GM18517 (cell line): ENCODE data around the gene SYNGAP1.
"Not testable (repeated sequence)": the region's sequence is repeated elsewhere in the genome, so short reads cannot be mapped to it uniquely, and the experiment has no call there.

Experiments
- ATAC-seq: cut with Tn5 transposase; IDR thresholded peaks from one replicate; pipeline ENCODE4 v1.9.1; 2021; ENCODE audit warnings: mild to moderate bottlenecking, moderate library complexity; ENCODE audit not compliant: unreplicated experiment

SYNGAP1 gene

GRCh38 chr6:33419580-33420490, at the start of gene SYNGAP1:
TSS of gene SYNGAP1 (plus strand) at chr6:33420065. CDS start at chr6:33420265, 200 bp downstream.
- no peak for ATAC-seq

- not testable (repeated sequence) for ATAC-seq
These were observed 48.0 kb upstream of the SYNGAP1 start for GRCh38 chr6:33371901-33372300.

GRCh38 chr6:33372526-33373123, 47.2 kb upstream of the SYNGAP1 start:
- ATAC-seq: no peak

- no peak for ATAC-seq
These were observed 45.6 kb upstream of the SYNGAP1 start for GRCh38 chr6:33373960-33374910.

- no peak for ATAC-seq
These were observed 44.7 kb upstream of the SYNGAP1 start for GRCh38 chr6:33375143-33375671.

- no peak for ATAC-seq
These were observed 42.7 kb upstream of the SYNGAP1 start for GRCh38 chr6:33377171-33377570.

- ATAC-seq: not testable (repeated sequence)
These were observed 40.7 kb upstream of the SYNGAP1 start for GRCh38 chr6:33379184-33379583.

- ATAC-seq: no peak
These were observed 39.4 kb upstream of the SYNGAP1 start for GRCh38 chr6:33380272-33380981.

GRCh38 chr6:33383427-33384185, 36.3 kb upstream of the SYNGAP1 start:
- ATAC-seq: no peak

GRCh38 chr6:33384581-33385020, 35.3 kb upstream of the SYNGAP1 start:
- no peak for ATAC-seq

GRCh38 chr6:33390173-33390572, 29.7 kb upstream of the SYNGAP1 start:
- no peak for ATAC-seq

GRCh38 chr6:33390767-33391277, 29.0 kb upstream of the SYNGAP1 start:
- peak; percentile 1 for ATAC-seq

GRCh38 chr6:33391278-33391921, 28.5 kb upstream of the SYNGAP1 start, which contains the start of gene KIFC1:
TSS of gene KIFC1 (plus strand) at chr6:33391823. CDS start at chr6:33391986, 163 bp downstream.
- ATAC-seq: peak; percentile 81

- ATAC-seq: peak; percentile 11
These were observed 27.8 kb upstream of the SYNGAP1 start for GRCh38 chr6:33391922-33392594.

GRCh38 chr6:33392595-33392948, 27.3 kb upstream of the SYNGAP1 start:
- no peak for ATAC-seq

- no peak for ATAC-seq
These were observed 26.9 kb upstream of the SYNGAP1 start for GRCh38 chr6:33392979-33393378.

- no peak for ATAC-seq
These were observed 22.3 kb upstream of the SYNGAP1 start for GRCh38 chr6:33397541-33397940.

- ATAC-seq: not testable (repeated sequence)
These were observed 21.3 kb upstream of the SYNGAP1 start for GRCh38 chr6:33398601-33399000.
